Left lobe of liver (tissue), 2 donors: ENCODE data around the gene FLYWCH2. TPM values are rescaled to one million over a fixed set of nuclear protein-coding genes. Genes with fewer than 3 reads are reported as not detected.

Experiments used
- ATAC-seq: fragments of 200-7000 bp; cut with Tn5 transposase; one replicate; pipeline ENCODE4 v1.9.1; 2020; ENCODE audit warnings: mild to moderate bottlenecking, moderate library complexity
- DNase-seq: peaks from one replicate; pipeline ENCODE4 v3.0.0-alpha.2; 2020; ENCODE audit warnings: low spot score
- total RNA-seq: library from RNA; stranded (reverse); gene quantifications from one replicate; pipeline ENCODE4 v1.2.1, GENCODE V29; 2021
- donor health status: DM: no; HTN: no; CAD: no; lungs with moderate emphysema.
- donor health status: DM: no; HTN: yes; CAD: no.

Gene FLYWCH2
- 5.9 TPM for total RNA-seq

- ATAC-seq = peak; percentile 91
Measured at GRCh38 chr16:2882650-2883457, at the start of gene FLYWCH2. TSS of gene FLYWCH2 (plus strand) at chr16:2883215. CDS start at chr16:2896450, 13,235 bp downstream.

GRCh38 chr16:2833776-2834175 is 49.2 kb upstream of the FLYWCH2 start:
- ATAC-seq (no peak), DNase-seq (no peak)

More at GRCh38 chr16:2882650-2883457, at the start of gene FLYWCH2:
- DNase-seq = peak; percentile 99

GRCh38 chr16:2834968-2835367 is 48.0 kb upstream of the FLYWCH2 start:
- no peak for ATAC-seq

GRCh38 chr16:2835638-2836493 is 47.1 kb upstream of the FLYWCH2 start:
- ATAC-seq (no peak), DNase-seq (no peak)

More at GRCh38 chr16:2834968-2835367, 48.0 kb upstream of the FLYWCH2 start:
- no peak for DNase-seq

- DNase-seq = no peak
Measured at GRCh38 chr16:2836646-2837508, 46.1 kb upstream of the FLYWCH2 start.

GRCh38 chr16:2838928-2839327 is 44.1 kb upstream of the FLYWCH2 start:
- DNase-seq = no peak

More at GRCh38 chr16:2836646-2837508, 46.1 kb upstream of the FLYWCH2 start:
- ATAC-seq = no peak

GRCh38 chr16:2839650-2840450 is 43.2 kb upstream of the FLYWCH2 start:
- ATAC-seq = no peak
- DNase-seq = no peak

More at GRCh38 chr16:2838928-2839327, 44.1 kb upstream of the FLYWCH2 start:
- ATAC-seq = peak; percentile 78

GRCh38 chr16:2840914-2841313 is 42.1 kb upstream of the FLYWCH2 start:
- DNase-seq = no peak
- ATAC-seq = no peak

- no peak for ATAC-seq
- DNase-seq = no peak
Measured at GRCh38 chr16:2841606-2842339, 41.2 kb upstream of the FLYWCH2 start.

- DNase-seq (no peak), ATAC-seq (peak; percentile 31)
Measured at GRCh38 chr16:2842340-2843000, 40.5 kb upstream of the FLYWCH2 start.

GRCh38 chr16:2843526-2843925 is 39.5 kb upstream of the FLYWCH2 start:
- ATAC-seq (no peak), DNase-seq (no peak)

- ATAC-seq (no peak), DNase-seq (no peak)
Measured at GRCh38 chr16:2845116-2845515, 37.9 kb upstream of the FLYWCH2 start.

GRCh38 chr16:2846511-2847310 is 36.3 kb upstream of the FLYWCH2 start:
- ATAC-seq = no peak
- no peak for DNase-seq

- no peak for DNase-seq
Measured at GRCh38 chr16:2848933-2849725, 33.9 kb upstream of the FLYWCH2 start.

GRCh38 chr16:2852003-2852730 is 30.8 kb upstream of the FLYWCH2 start:
- ATAC-seq (no peak), DNase-seq (no peak)

More at GRCh38 chr16:2848933-2849725, 33.9 kb upstream of the FLYWCH2 start:
- no peak for ATAC-seq
